MCF 10A (cell line): Measurements from ENCODE around the gene ZNF750. TPM values are rescaled to one million over a fixed set of nuclear protein-coding genes. Genes with fewer than 3 reads are reported as not detected.

Experiments
- total RNA-seq: library from RNA; stranded (reverse); gene quantifications from 2 replicates; pipeline ENCODE4 v1.2.3, GENCODE V29; 2022

Gene ZNF750
- total RNA-seq, 1 experiment from 2014 or later = 0.14 TPM

Other genes with a start within 250 kb of the ZNF750 start
- gene WDR45B, start 191.6 kb downstream of the ZNF750 start, total RNA-seq = 87.3 and 88.3 TPM in 2 replicates
- 5.9 and 6.3 TPM in 2 replicates for gene RAB40B, start 141.3 kb downstream of the ZNF750 start, total RNA-seq
- gene FN3KRP, start 123.3 kb downstream of the ZNF750 start, total RNA-seq = 21.5 and 24.4 TPM in 2 replicates
- gene FN3K, start 104.4 kb downstream of the ZNF750 start, total RNA-seq = 1.3 and 4.0 TPM in 2 replicates
- 66.8 and 76.2 TPM in 2 replicates for gene TBCD, start 88.0 kb downstream of the ZNF750 start, total RNA-seq
- gene METRNL, start 239.6 kb upstream of the ZNF750 start, total RNA-seq = 14.5 and 24.1 TPM in 2 replicates